Stimulated activated CD8-positive, alpha-beta memory T cell treated with anti-CD3 and anti-CD28 coated beads, Interleukin-15, amount 100 ng/mL, for 1 hour (primary cell): ENCODE results near the gene HCN3.
A peak's percentile ranks its signal among the peaks of the same experiment; 100 is the strongest.
"Not testable (repeated sequence)": the region's sequence is repeated elsewhere in the genome, so short reads cannot be mapped to it uniquely, and the experiment has no call there.

Experiments used
- DNase-seq: peaks from one replicate; pipeline ENCODE4 v3.0.0-alpha.2; 2020; ENCODE audit warnings: low read depth

HCN3 gene

GRCh38 chr1:155313261-155313660 lies 36.0 kb downstream of the HCN3 start:
- no peak for DNase-seq

- no peak for DNase-seq
Measured at GRCh38 chr1:155316922-155317321, 39.7 kb downstream of the HCN3 start.

GRCh38 chr1:155318082-155318481 lies 40.8 kb downstream of the HCN3 start:
- DNase-seq, result no peak

GRCh38 chr1:155319536-155319935 lies 42.3 kb downstream of the HCN3 start:
- DNase-seq, result no peak

- DNase-seq, result no peak
Measured at GRCh38 chr1:155320252-155320651, 43.0 kb downstream of the HCN3 start.

GRCh38 chr1:155320661-155321617 lies 43.7 kb downstream of the HCN3 start, which contains the start of gene RUSC1:
TSS of gene RUSC1 (plus strand) at chr1:155320894. CDS start at chr1:155321774, 880 bp downstream.
- peak; percentile 36 for DNase-seq

- no peak for DNase-seq
Measured at GRCh38 chr1:155321639-155322503, 44.6 kb downstream of the HCN3 start.

GRCh38 chr1:155322571-155322952 lies 45.3 kb downstream of the HCN3 start:
- DNase-seq, result no peak

GRCh38 chr1:155322953-155323728 lies 45.9 kb downstream of the HCN3 start:
- DNase-seq, result peak; percentile 75

- DNase-seq, result peak; percentile 69
Measured at GRCh38 chr1:155323729-155324036, 46.4 kb downstream of the HCN3 start.

GRCh38 chr1:155324037-155324716 lies 46.9 kb downstream of the HCN3 start:
- DNase-seq, result peak; percentile 66

GRCh38 chr1:155324717-155325602 lies 47.7 kb downstream of the HCN3 start:
- DNase-seq, result no peak

GRCh38 chr1:155325603-155325893 lies 48.3 kb downstream of the HCN3 start:
- DNase-seq, result no peak

- DNase-seq, result no peak
Measured at GRCh38 chr1:155326020-155326526, 48.8 kb downstream of the HCN3 start.

GRCh38 chr1:155326631-155327037 lies 49.4 kb downstream of the HCN3 start:
- DNase-seq, result no peak

- no peak for DNase-seq
Measured at GRCh38 chr1:155327981-155328380, 50.7 kb downstream of the HCN3 start.

GRCh38 chr1:155328856-155329255 lies 51.6 kb downstream of the HCN3 start:
- DNase-seq, result not testable (repeated sequence)

- DNase-seq, result no peak
Measured at GRCh38 chr1:155329980-155330598, 52.8 kb downstream of the HCN3 start.

GRCh38 chr1:155334962-155335361 lies 57.7 kb downstream of the HCN3 start:
- no peak for DNase-seq
